ENCODE results near the gene TRPM6.

- no peak for TF ChIP-seq CTCF (conservative IDR thresholded peaks at IDR 0.05; ENCODE audit: low read depth, low read length)
- no peak for TF ChIP-seq EZH2phosphoT487 (IDR thresholded peaks at IDR 0.05; ENCODE audit: borderline replicate concordance, low read length)
- TF ChIP-seq EZH2 (IDR thresholded peaks at IDR 0.05; ENCODE audit: low read length, unreplicated experiment), result no peak
Measured at GRCh38 chr9:74821636-74822035, 66.1 kb downstream of the TRPM6 start.

Measured in PC-3 (cell line).